Aorta (tissue), 5 donors: Measurements from ENCODE around the gene ITPR3. TPM values are rescaled to one million over a fixed set of nuclear protein-coding genes. Genes with fewer than 3 reads are reported as not detected.

ENCODE experiments used
- ATAC-seq: fragments of 200-7000 bp; cut with Tn5 transposase; one replicate; pipeline ENCODE4 v1.9.1; 2022; ENCODE audit warnings: moderate library complexity; ENCODE audit not compliant: low FRiP score
- DNase-seq, 2 donors: peaks; one replicate each; pipeline ENCODE4 v3.0.0-alpha.2; 2020
- H3K27ac ChIP-seq, 2 donors: one replicate each; pipeline ENCODE4 v1.5.1; 2013; ENCODE audit warnings: low read length in 2 of 2, mild to moderate bottlenecking in 2 of 2, moderate library complexity in 2 of 2, control low read depth in 1 of 2, inconsistent platforms in 1 of 2, low read depth in 1 of 2
- H3K27me3 ChIP-seq, 2 donors: one replicate each; pipeline ENCODE4 v1.6.1; 2013; ENCODE audit warnings: control low read depth in 1 of 2, low read length in 1 of 2, mild to moderate bottlenecking in 1 of 2, moderate library complexity in 1 of 2; ENCODE audit not compliant: insufficient read depth in 2 of 2, control insufficient read depth in 1 of 2
- H3K36me3 ChIP-seq, 2 donors: one replicate each; pipeline ENCODE4 v1.6.1; 2013; ENCODE audit warnings: control low read depth in 1 of 2, low read length in 1 of 2, mild to moderate bottlenecking in 1 of 2; ENCODE audit not compliant: insufficient read depth in 2 of 2, control insufficient read depth in 1 of 2
- H3K4me1 ChIP-seq, 2 donors: one replicate each; pipeline ENCODE4 v1.6.1; 2013; ENCODE audit warnings: low read length in 2 of 2, control low read depth in 1 of 2, mild to moderate bottlenecking in 1 of 2, moderate library complexity in 1 of 2; ENCODE audit not compliant: insufficient read depth in 2 of 2, control insufficient read depth in 1 of 2
- H3K4me3 ChIP-seq, 2 donors: one replicate each; pipeline ENCODE4 v1.5.1; 2013; ENCODE audit warnings: low read length in 2 of 2, control low read depth in 1 of 2, mild to moderate bottlenecking in 1 of 2
- H3K9me3 ChIP-seq: one replicate; pipeline ENCODE4 v1.6.1; 2013; ENCODE audit warnings: mild to moderate bottlenecking, low read length; ENCODE audit not compliant: control insufficient read depth
- WGBS, 2 donors: extraction: QIAGEN DNeasy Blood & Tissue Kit; methylation state at CpG; one replicate each; pipeline ENCODE4 v1.1.7; 2013; 5-methylcytosine and 5-hydroxymethylcytosine counted together
- intact Hi-C, 2 donors: fragments of 100-400 bp; cut with DNase I; formaldehyde crosslinking; loops; one replicate each; pipeline versions ENCODE4 v1.14.2 to v1.15.0; 2022
- polyA plus RNA-seq, 2 donors: library from polyadenylated mRNA; stranded (reverse); fragments of 200-250 nt; gene quantifications; one replicate each; pipeline ENCODE4 v1.2.3, GENCODE V29; 2013
- total RNA-seq, 2 donors: library from RNA; stranded (reverse); fragmentation: NEBNext Ultra II Directional; extraction: Animal tissue kit (Norgen Biotek cat#: 25700); gene quantifications; one replicate each; pipeline ENCODE4 v1.2.1, GENCODE V29; 2021
- donor health status: healthy with polysubstance abuse.
- donor health status: Bipolar disorder and iron deficiency.
- donor health status: DM: no; HTN: no; CAD: no.
- donor health status: DM: no; HTN: no; CAD: no.
- donor health status: DM: yes; HTN: yes; CAD: no.

The ITPR3 gene
- total and polyA plus RNA-seq, 4 donors = 4.6 to 28.8 (median 9.5) TPM

DNA sequence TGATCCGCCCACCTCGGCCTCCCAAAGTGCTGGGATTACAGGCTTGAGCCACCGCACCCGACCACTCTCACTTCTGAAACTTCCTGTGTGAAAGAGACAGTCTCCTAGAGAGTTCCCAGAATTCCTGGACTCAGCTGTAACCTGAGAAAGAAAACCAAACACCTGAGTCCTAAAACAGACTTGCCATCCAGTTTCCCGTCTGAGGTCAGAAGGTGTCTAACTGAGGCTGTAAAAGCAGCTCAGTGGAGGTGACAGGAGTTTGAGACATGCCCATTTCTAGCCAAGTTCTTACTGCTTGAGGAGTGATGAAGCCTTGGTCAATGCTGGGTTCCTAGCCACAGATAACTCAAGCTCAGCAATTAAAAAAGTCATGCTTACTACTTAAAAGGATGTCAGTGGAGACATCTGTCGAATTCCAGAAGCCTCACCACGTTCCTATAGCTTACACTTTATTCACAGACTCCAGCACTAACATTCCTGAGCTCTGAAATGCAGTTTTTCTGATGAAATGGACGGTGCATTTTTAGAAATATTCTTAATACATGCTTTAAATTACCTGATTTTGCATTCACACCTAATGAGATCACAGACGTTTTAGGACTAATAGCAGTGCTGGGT is 84.3 kb downstream of the ITPR3 start:
- ATAC-seq (no peak), DNase-seq (no peak)
- H3K36me3 ChIP-seq = no peaks in the 10 kb centered on the region
- no peak overlapping the region for H3K4me3 ChIP-seq
- no peaks in the 10 kb centered on the region for H3K27me3 ChIP-seq
- no peak overlapping the region for H3K27ac ChIP-seq
- intact Hi-C loops = no loop called here
- H3K4me1 ChIP-seq = no peaks in the 10 kb centered on the region
- H3K9me3 ChIP-seq = no peaks in the 10 kb centered on the region
- 84 to 86% methylated on average over 9 of the region's 9 CpGs for WGBS, 2 donors

DNA sequence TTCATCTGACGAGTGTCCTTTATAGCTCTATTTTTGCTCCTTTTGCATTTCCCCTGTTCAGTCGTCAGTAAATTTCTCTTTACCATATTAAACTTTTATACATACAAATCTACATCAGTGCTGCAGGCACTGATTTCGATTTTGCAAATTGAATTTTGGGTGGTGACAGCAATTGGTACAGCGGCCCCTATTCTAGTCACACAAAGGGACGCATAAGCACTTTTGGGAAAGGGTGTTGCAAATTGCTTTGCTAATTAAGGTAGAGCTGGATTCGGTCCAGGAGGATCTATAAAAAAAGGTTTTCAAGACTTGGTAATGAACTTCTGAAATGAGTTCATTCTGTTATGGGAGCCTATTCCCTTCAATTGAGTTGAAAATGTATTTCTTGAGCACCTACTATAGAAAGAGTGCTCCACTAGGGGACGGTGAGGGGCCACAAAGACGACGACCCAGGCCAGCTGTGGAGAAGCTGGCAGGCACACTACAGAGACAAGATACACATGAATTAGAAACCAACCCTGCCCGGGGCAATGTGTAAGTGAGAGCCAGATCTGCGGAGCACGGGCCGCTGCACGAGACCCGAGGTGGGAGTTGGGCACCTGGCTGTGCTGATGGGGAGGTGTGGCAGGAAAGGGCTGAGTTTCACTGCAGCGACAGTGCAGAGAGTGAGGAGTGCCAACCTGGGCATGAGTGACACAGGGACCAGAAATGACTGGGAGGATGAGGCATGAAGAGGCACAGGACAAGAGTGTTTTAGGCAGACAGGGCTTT is 85.0 kb downstream of the ITPR3 start:
- ATAC-seq (no peak), DNase-seq (no peak)
- 77 to 87% methylated on average over 16 of the region's 16 CpGs for WGBS, 2 donors
- no peaks in the 10 kb centered on the region for H3K27me3 ChIP-seq
- intact Hi-C loops = no loop called here
- no peak overlapping the region for H3K27ac ChIP-seq
- no peak overlapping the region for H3K4me3 ChIP-seq
- H3K36me3 ChIP-seq = no peaks in the 10 kb centered on the region
- H3K4me1 ChIP-seq = no peaks in the 10 kb centered on the region
- H3K9me3 ChIP-seq = no peaks in the 10 kb centered on the region

DNA sequence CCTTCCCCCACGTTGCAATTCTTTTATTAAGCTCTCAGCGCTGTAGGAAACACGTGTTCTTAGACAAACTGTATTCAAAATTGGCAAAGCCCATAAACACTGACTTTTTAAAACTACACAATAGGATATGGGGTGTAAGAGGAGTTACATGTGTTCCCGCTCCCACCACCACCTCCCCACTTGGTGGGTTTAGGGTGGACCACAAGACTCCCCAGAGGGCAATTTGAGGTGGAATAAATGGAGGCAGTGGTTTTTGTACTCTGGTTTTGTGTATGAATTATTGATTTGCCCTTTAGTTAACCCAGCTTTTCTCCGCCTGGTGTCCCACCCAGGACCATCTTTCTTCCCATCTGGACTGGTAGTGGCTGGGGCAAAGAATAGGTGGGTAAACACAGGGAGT is 86.6 kb downstream of the ITPR3 start:
- Histone ChIP-seq H3K36me3 (no peaks in the 10 kb centered on the region), H3K4me1 (no peaks in the 10 kb centered on the region), H3K27me3 (no peaks in the 10 kb centered on the region), H3K4me3 (no peak overlapping the region), H3K9me3 (no peaks in the 10 kb centered on the region), H3K27ac (no peak overlapping the region)
- DNase-seq (no peak), ATAC-seq (no peak)
- intact Hi-C loops = no loop called here
- WGBS, 2 donors = 88 to 92% methylated on average over 5 of the region's 5 CpGs

DNA sequence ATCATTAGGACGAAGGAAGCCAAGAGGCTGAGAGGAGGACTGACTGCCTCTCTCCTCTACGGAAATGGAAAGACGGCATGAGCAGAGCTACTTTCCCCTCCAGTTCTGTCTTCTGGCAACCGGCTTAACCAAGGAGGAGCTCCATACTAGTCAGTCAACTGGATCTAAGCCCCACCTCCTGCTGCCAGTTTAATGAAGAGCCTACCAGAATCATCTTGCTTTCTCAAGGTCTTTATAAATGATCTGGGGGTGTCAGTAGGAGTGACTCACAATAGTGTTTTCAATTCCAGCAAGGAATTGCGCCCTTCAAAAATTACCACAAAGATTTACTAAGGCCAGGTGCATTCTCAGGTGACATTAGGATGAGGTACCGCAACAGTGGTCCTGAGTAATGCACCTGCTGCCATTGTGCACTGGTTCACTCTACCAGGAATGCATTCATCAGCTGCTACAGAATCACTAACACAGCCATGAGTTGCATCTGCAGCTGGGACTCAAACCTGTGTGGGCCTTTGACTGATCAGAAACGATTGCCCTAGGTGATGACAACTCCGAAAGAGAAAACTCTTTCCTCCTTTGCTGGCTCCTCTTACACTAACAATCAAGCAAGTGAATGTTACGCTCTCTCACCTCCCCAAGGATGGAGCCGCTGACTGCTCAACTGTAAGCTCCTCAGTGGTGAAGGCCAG is 87.5 kb downstream of the ITPR3 start:
- Histone ChIP-seq H3K9me3 (no peaks in the 10 kb centered on the region), H3K27me3 (no peaks in the 10 kb centered on the region), H3K4me1 (no peaks in the 10 kb centered on the region), H3K27ac (no peak overlapping the region), H3K36me3 (no peaks in the 10 kb centered on the region), H3K4me3 (no peak overlapping the region)
- DNase-seq (no peak), ATAC-seq (no peak)
- WGBS, 2 donors = 92 to 93% methylated on average over 10 of the region's 10 CpGs
- intact Hi-C loops = no loop called here

DNA sequence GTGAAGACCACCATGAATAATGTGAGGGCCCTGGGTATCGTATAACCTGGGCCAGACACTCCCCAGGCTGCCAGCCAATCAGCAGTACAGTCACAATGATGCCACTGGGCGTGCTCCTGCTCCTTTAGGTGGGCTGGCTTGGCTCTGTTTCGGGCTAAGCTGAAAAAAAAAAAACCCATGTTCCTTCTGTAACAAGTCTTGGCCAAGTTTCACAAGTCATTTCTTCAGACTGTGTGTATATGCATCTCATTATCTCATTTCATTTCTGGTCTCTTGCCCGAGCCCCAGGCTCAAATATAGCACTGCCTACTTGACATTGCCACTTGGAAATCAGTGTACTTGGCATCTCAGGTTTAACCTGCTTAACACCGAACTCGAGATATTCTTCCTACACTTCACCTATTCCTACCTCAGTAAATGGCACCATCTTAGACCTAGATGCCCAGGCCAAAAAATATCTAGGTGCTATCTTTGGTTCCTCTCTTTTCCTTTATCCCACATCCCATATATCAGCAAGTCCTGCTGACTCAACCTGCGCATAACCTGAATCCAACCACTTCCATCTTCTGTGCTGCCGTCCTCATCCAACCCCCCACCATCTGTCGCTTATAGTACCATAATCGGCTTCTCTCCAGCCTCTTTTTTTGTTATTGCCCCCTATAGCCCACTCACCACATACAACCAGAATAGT is 88.6 kb downstream of the ITPR3 start:
- Histone ChIP-seq H3K27ac (no peak overlapping the region), H3K4me3 (no peak overlapping the region), H3K27me3 (no peaks in the 10 kb centered on the region), H3K9me3 (no peaks in the 10 kb centered on the region), H3K4me1 (no peaks in the 10 kb centered on the region), H3K36me3 (no peaks in the 10 kb centered on the region)
- DNase-seq (no peak), ATAC-seq (no peak)
- 93 to 95% methylated on average over 10 of the region's 10 CpGs for WGBS, 2 donors
- intact Hi-C loops = loop anchor here in 1 of 2 donors (5.0 kb wide), 1 partner anchor 78 kb away; the partner anchor contains the start of gene LEMD2

DNA sequence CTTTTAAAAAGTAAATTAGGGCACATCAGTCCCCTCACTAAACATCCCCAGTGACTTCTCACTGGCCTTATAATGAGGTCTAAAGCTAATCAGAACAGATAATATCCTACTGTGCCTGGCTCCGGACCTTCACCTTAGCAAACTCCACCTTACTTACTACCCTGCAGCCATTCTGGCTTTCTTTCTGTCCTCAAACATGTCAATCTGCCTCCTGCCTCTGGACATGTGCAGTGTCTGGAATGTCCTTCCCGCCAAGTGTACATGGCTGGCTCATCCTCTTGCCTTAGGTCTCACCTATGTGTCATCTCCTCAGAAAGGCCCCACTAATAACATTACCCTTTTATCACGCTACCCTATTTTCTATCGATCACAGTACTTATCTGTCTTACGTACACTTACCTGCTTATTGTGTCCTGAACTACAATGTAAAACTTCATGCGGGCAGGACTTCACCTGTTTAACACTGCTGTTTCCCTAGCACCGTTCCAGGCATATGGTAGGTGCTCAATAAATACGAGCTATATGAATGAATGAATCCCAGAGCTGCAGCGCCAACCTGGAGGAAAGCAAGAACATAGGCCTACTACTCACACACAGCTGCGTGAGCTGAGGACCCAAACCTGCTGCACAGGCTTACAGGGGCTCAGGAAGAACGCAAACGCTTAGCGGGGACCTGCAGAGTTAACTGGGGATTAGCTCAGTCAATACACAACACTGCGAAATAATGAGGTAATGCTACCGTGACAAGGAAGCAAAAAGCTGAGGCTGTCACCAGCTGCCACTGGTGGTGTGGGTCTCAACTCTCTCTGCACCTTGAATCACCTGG is 89.4 kb downstream of the ITPR3 start:
- intact Hi-C loops = loop anchor here in 1 of 2 donors (5.0 kb wide), 1 partner anchor 77 kb away; the partner anchor contains the start of gene LEMD2
- DNase-seq = no peak
- Histone ChIP-seq H3K27ac (no peak overlapping the region), H3K4me3 (peak overlapping the region; percentile 71 to 86), H3K36me3 (no peaks in the 10 kb centered on the region), H3K27me3 (no peaks in the 10 kb centered on the region), H3K4me1 (no peaks in the 10 kb centered on the region), H3K9me3 (no peaks in the 10 kb centered on the region)
- ATAC-seq = no peak
- WGBS, 2 donors = 84 to 88% methylated on average over 15 of the region's 15 CpGs

DNA sequence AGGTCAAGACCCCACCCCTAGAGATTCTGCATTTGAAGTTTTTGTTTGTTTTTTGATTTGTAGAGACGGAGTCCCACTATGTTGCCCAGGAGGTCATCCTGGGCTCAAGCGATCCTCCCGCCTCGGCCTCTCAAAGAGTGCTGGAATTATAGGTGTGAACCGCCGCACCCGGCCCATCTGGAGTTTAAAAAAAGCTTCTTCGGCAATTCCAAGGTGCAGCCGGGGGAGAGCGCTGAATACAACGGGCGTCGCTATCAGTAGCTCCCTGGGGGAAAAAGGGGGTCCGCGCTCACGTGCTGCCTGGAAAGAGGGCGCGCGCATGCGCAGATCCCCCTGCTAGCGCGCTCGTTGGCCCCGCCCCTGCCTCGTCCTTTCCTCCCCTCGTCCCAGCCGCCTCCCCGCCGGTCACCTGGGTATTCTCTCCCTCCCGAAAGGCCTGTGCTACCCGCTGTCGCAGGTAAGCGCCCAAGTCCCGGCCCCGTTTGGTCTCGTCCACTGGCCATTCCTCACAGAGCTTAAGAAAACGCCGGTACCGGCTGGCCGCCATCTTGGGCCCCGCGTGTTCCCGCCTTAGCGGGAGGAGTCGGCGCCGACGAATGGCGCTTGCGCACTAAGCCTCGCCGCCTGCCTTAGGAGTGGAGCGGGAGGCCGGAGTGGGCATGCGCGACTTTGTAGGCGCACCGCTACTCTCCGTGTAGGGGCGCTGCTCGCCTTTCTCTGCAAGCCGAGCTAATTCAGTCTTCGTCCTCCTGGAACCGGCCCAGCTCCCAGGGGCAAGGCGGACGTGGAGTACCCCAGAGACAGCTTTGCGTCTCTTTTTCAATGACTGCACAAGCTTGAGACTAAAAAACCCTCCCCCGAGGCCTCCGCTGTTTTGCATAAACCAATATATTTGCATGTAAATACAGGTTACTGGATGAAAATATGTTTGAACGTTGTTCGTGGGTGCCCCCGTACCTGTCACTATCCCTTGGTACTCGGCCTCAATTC is 90.3 kb downstream of the ITPR3 start, which contains the start of gene UQCC2:
Gene UQCC2, minus strand, starts transcription at position 561 of the 990 bp plus-strand sequence. Its CDS starts 14 bp downstream, at position 547.
- intact Hi-C loops = loop anchor here in 1 of 2 donors (5.0 kb wide), 1 partner anchor 76 kb away; the partner anchor contains the start of gene LEMD2
- ATAC-seq (peak; percentile 99), DNase-seq (peak; percentile 99)
- peak within 1 kb of the TSS in 1 of 2 donors; percentile 78 for H3K27ac ChIP-seq
- 1 to 2% methylated on average over 68 to 73 of the region's 73 CpGs for WGBS, 2 donors
- no peaks in the 10 kb centered on the region for H3K9me3 ChIP-seq
- H3K4me3 ChIP-seq = peak within 1 kb of the TSS; percentile 71 to 86
- no peaks in the 10 kb centered on the region for H3K27me3 ChIP-seq
- no peaks in the 10 kb centered on the region for H3K36me3 ChIP-seq
- no peaks in the 10 kb centered on the region for H3K4me1 ChIP-seq
